IPS DF 6.9 (cell line): ENCODE measurements around the gene OR11H12.
"Not testable (repeated sequence)": the region's sequence is repeated elsewhere in the genome, so short reads cannot be mapped to it uniquely, and the experiment has no call there.

ENCODE experiments used
- DNase-seq: peaks from one replicate; pipeline ENCODE4 v3.0.0-alpha.2; 2013; ENCODE audit warnings: low read depth, low spot score
- H3K27ac ChIP-seq: one replicate; pipeline ENCODE4 v1.5.1; 2013; ENCODE audit warnings: low read length, control low read depth
- H3K27me3 ChIP-seq: 2 replicates; pipeline ENCODE4 v1.6.1; 2013; ENCODE audit warnings: mild to moderate bottlenecking, low read length; ENCODE audit not compliant: control insufficient read depth, insufficient read depth
- H3K36me3 ChIP-seq: 2 replicates; pipeline ENCODE4 v1.6.1; 2013; ENCODE audit warnings: low read length; ENCODE audit not compliant: control insufficient read depth, insufficient read depth
- H3K4me1 ChIP-seq: 2 replicates; pipeline ENCODE4 v1.6.1; 2013; ENCODE audit warnings: low read length; ENCODE audit not compliant: control insufficient read depth, insufficient read depth
- H3K4me3 ChIP-seq: 2 replicates; pipeline ENCODE4 v1.5.1; 2013; ENCODE audit warnings: mild to moderate bottlenecking, low read length
- H3K9me3 ChIP-seq: 2 replicates; pipeline ENCODE4 v1.6.1; 2013; ENCODE audit warnings: low read length, inconsistent platforms; ENCODE audit not compliant: control insufficient read depth, insufficient read depth
- WGBS: extraction: QIAGEN DNeasy Blood & Tissue Kit; methylation state at CpG from one replicate; pipeline ENCODE4 v1.1.7; 2013; ENCODE audit warnings: mixed read lengths, missing lambda C conversion rate; ENCODE audit not compliant: insufficient read length, insufficient coverage; 5-methylcytosine and 5-hydroxymethylcytosine counted together

OR11H12 gene, protein sequence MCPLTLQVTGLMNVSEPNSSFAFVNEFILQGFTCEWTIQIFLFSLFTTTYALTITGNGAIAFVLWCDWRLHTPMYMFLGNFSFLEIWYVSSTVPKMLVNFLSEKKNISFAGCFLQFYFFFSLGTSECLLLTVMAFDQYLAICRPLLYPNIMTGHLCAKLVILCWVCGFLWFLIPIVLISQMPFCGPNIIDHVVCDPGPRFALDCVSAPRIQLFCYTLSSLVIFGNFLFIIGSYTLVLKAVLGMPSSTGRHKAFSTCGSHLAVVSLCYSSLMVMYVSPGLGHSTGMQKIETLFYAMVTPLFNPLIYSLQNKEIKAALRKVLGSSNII

DNA sequence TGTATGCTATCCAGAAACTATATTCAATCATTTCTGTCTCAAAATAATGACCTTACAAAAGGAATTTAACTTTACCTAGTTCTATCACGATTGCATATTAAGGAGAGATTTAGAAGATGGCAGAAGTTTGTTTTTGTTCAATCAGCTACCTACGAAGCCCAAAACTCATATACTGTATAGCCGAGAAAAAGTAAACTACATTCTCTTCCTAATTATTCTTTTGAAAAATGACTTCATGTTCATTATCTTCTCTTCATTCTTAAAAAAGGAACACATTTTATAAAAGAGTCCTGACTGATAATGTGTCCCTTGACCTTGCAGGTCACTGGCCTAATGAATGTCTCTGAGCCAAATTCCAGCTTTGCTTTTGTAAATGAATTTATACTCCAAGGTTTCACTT is at the start of gene OR11H12:
TSS of gene OR11H12 (plus strand) at position 301 of the 400 bp plus-strand sequence. CDS start at position 301, 0 bp downstream.
- not testable (repeated sequence) for H3K27ac ChIP-seq, H3K27me3 ChIP-seq, H3K4me3 ChIP-seq, H3K4me1 ChIP-seq, H3K9me3 ChIP-seq, H3K36me3 ChIP-seq, DNase-seq
- WGBS = no CpG with 5 or more reads among the region's 3 CpGs

DNA sequence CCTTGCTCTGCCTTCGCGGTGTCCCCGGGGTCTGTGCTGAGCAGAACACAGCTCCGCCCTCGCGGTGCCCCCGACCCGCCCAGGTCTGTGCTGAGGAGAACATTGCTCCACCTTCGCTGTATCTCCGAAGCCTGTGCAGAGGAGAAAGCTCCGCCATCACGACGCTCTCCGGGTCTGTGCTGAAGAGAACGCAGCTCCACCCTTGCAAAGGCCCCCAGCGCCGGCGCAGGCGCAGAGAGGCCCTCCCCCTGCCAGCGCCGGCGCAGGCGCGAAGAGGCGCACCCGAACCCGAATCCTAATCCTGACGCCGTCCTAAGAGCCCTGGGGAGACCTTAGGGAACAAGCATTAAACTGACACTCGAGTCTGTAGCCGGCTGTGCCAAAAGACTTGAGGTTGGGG is 18.0 kb upstream of the OR11H12 start:
- WGBS = no CpG with 5 or more reads among the region's 31 CpGs
- H3K9me3 ChIP-seq, H3K4me1 ChIP-seq, DNase-seq, H3K36me3 ChIP-seq, H3K4me3 ChIP-seq, H3K27ac ChIP-seq, H3K27me3 ChIP-seq: not testable (repeated sequence)

DNA sequence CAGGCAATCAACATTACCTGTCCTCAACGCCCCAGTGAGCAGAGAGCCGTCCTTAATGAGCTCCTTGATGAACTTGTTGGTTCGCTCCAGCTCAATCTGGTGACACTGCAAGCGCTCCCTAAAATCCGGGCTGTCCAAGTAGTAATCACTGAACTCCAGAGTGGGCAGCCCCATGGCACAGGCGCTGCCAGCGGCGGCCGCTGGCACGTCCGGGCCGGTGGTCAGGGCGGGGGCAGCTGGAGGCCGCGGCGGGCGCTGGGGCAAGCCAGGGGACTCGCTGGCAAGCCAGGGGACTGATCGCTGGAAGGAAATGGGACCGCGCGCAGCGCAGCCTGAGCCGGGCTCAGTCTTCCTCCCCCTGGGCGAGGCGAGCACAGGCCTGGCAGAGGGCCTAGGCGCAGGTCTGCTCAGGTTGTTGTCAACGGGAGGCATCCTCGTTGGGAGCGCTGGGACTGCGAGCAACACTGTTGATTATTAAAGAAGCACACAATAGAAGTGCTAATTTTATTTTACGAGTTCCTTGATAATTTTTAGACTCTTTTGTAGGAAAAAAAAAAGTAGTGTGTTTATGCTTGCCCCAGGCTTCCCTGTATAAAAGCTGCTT is 25.8 kb downstream of the OR11H12 start:
- not testable (repeated sequence) for H3K4me1 ChIP-seq, DNase-seq, H3K9me3 ChIP-seq, H3K27me3 ChIP-seq, H3K36me3 ChIP-seq, H3K4me3 ChIP-seq, H3K27ac ChIP-seq
- no CpG with 5 or more reads among the region's 32 CpGs for WGBS

DNA sequence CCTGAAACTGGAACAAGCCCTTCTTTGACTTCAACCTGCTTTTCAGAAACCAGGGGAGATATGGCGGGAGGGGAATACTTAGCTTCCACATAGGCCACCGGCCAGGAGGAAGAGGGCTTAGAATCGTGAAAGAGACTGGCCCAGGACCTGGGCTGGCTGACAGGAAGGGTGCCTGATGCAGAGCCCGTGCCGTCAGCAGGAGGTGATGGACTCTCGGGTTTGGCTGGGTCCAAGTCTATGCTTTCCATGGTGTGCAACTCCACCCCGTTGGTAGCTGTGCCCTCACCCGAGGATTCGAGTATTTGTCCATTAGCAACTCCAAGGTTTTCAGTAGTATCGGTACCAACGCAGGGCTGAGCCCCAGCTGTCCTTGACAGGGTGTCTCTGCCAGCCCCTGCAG is 35.1 kb downstream of the OR11H12 start:
- H3K36me3 ChIP-seq, H3K4me1 ChIP-seq, H3K9me3 ChIP-seq, DNase-seq, H3K27ac ChIP-seq, H3K4me3 ChIP-seq, H3K27me3 ChIP-seq: not testable (repeated sequence)
- no CpG with 5 or more reads among the region's 11 CpGs for WGBS

DNA sequence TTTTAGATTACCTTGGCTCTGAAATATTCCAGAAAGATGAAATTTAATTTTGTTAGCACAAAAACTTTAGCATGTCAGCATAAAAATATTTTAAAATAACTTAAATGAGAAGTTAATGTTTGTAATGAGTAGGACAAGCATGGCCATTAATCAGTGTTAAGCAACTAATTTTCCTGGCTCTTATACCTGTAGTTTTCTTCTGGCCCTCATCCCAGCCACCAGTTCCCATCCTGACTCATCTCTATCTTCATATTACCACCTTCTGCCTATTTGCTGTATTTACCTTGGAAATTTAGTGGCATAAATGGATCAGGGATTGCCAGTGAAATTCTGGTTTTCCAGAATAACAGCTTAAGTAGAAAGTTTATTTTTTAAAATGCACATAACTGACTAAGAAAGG is 37.1 kb downstream of the OR11H12 start:
- not testable (repeated sequence) for H3K4me3 ChIP-seq, DNase-seq, H3K36me3 ChIP-seq, H3K27me3 ChIP-seq, H3K4me1 ChIP-seq, H3K9me3 ChIP-seq, H3K27ac ChIP-seq

DNA sequence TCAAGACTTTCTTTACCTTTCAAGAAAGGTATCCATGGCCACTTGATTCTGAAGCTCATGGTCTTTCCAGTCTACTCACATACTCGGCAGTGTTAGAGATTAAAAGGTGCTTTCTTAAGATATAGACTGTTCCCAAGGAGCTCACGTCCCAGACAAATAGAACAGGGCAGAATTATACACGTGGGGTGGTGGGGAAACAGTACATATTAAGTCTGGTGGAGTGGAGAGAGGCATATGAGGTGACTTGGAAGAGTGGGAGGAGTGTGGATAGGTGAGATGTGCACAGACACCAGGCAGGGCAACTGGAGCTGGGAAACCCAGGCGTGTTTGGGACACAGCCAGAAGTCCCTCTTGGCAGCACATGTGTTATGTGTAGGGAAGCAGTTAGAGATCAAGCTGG is 37.9 kb downstream of the OR11H12 start:
- not testable (repeated sequence) for H3K4me3 ChIP-seq, H3K27ac ChIP-seq, H3K9me3 ChIP-seq, H3K36me3 ChIP-seq, DNase-seq, H3K4me1 ChIP-seq, H3K27me3 ChIP-seq
- WGBS = no CpG with 5 or more reads among the region's 4 CpGs

DNA sequence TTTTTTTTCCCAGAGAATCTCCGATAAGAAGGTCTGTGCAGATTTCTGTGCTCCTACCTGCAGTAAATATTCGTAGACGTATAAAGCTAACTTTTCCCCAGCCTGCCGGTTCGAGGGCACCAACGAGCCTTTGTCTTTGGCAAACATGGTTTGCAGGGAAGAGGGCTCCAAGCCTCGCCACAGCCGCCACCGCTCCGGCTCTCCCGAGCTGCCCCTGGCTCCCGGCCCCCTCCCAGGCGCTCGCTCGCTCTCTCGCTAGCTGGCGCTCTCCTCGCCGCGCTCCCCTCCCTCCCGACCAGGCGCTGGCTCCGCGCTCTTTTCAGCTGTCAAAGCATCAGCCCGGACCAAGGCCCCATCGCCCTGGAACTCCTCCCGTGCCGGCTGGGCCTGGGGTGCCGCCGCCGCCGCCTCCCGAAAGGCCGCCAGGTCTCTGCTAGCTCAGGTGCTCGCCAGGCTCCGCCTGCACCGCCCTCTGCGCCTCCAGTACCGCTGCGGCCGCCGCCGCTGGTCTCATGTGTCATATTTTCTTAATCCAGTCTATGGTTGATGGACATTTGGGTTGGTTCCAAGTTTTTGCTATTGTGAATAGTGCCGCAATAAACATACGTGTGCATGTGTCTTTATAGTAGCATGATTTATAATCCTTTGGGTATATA is 45.3 kb downstream of the OR11H12 start:
- not testable (repeated sequence) for H3K4me1 ChIP-seq, H3K27me3 ChIP-seq, H3K9me3 ChIP-seq, H3K27ac ChIP-seq, DNase-seq, H3K36me3 ChIP-seq, H3K4me3 ChIP-seq
- WGBS = no CpG with 5 or more reads among the region's 45 CpGs
